HG03521 (cell line): Measurements from ENCODE around the gene PKNOX2.

Source experiments
- ATAC-seq: cut with Tn5 transposase; IDR thresholded peaks from one replicate; pipeline ENCODE4 v1.9.1; 2021; ENCODE audit warnings: mild to moderate bottlenecking, moderate library complexity; ENCODE audit not compliant: unreplicated experiment

PKNOX2 gene

GRCh38 chr11:125171974-125172373 is 7.4 kb downstream of the PKNOX2 start:
- ATAC-seq, result no peak

GRCh38 chr11:125173027-125173426 is 8.5 kb downstream of the PKNOX2 start:
- ATAC-seq, result no peak

DNA sequence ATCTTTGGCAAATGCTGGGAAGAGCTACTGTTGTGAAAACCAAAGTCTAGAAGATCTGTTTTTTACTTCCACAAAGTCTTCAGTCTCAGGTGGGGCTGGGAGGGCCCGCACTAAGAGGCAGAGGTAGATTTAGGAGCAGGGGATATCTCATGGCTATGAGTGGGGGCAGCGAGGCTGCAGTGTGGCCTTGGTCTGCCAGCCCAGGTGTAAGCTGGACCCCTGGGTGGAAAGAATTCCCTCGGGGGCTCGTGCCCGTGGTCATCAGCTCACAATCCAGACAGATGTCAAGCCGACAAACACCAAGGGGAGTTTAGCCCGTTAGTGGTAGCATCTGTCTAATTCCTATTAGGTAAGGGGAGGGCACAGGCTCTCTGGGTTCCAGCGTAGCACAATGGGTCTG is 9.0 kb downstream of the PKNOX2 start:
- no peak for ATAC-seq

DNA sequence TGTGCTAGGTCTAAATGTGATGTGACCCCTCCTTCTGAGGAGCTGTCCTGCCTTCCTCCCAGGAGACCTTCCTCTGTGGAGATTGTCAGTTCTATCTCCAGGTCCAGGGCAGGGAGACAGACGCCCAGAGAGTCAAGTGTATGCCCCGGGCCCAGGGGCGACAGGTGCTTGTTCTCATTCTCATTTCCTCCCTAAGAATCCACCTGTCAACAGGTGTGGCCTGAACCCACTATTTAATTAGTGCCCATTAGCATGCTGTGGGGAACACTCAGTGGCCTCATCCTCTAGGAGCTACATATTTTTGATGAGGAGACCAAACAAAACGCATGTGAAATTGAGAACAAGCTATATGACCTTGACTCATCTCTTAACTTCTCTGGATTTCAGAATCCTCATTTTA is 9.5 kb downstream of the PKNOX2 start:
- no peak for ATAC-seq

DNA sequence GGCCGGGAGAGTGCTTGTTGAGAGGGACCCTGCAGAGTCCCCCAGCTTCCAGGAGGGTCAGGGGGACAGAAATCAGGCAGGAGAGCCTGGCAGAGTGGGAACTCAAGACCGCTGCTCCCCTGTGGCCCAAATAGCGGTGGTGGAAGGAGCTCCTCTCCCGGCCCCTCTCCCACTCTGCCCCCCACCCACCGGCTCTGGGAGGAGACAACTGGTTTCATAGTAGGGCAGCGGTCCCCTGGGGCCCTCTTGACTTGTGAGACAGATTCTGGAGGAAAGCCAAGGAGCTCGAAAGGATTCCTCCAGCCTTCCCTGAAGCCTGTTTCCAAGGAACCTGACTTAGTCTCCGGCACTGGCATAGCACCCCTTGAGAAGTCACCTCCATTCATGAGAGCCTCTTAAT is 10.1 kb downstream of the PKNOX2 start:
- ATAC-seq, result no peak

- ATAC-seq, result no peak
Observed at GRCh38 chr11:125175166-125175565, 10.6 kb downstream of the PKNOX2 start.

DNA sequence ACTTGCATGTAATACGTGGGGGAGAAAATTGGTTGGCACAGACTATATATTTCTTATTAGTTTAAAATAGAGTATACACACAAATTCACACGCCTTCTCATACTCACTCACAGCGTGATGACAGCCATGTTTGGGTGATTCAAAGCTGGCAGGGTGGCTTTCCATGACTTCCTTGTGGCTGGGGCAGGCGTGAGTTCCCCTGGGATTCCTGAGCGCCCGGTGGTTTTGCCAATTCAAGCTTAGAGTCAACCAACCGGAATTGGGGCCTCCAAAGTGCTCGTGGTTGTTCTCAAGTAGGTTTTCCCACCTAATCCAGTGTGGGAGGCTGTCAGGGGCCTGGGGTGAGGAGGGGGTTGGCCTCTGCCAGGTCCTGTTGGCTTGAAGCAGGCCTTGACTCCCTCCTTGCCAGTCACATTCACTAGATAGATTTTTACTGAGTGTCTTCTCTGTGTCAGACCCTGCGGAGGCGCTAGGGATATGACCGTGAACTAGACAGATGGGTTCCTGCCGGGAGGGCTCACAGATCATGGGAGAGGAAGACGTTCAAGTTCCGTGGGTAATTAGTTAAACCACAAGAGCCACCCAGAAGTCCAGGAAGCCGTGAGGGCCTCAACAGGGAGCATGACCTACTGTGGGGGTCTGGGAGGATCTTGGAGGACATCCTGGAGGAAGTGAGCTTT is 11.5 kb downstream of the PKNOX2 start:
- ATAC-seq, result no peak

DNA sequence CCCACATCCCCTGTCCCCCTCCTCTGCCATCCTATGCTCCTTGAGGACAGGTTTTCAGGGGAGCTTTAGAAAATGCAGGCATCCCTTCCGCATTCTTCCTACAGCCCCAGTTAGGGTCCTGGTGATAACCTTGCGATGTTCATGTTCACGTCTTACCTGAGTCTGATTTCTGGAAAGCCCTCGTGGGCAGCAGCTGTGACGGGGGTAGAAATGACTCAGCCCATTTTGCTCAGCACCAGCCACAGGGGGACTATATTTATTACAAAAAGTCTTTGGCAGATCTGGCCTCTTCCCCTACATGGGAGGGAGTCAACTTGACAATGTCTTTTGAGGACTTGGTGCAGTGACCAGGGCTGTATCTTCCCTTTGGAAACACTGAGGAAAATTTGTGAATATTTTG is 12.3 kb downstream of the PKNOX2 start:
- peak; percentile 51 for ATAC-seq

DNA sequence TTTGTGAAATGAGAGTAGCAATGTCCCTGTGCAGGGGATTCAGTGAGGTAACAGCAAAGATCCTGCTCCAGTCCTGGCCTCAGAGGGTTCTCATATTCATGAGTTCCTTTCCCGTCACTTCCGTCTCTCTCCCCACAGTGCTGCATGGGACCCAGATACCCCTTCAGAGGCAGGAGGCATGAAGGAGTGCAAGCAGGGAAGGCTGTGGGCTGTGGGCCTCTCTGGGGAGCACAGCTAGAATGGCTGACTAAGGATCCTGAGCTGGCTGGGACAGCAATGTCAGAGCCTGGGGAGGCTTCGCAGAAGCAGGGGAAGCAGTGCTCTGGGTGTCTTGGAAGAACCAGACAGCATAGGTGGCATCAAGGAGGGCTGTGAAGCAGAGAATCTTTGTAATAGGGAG is 13.0 kb downstream of the PKNOX2 start:
- ATAC-seq, result no peak

GRCh38 chr11:125179346-125179745 is 14.8 kb downstream of the PKNOX2 start:
- no peak for ATAC-seq

GRCh38 chr11:125179895-125180294 is 15.3 kb downstream of the PKNOX2 start:
- no peak for ATAC-seq

DNA sequence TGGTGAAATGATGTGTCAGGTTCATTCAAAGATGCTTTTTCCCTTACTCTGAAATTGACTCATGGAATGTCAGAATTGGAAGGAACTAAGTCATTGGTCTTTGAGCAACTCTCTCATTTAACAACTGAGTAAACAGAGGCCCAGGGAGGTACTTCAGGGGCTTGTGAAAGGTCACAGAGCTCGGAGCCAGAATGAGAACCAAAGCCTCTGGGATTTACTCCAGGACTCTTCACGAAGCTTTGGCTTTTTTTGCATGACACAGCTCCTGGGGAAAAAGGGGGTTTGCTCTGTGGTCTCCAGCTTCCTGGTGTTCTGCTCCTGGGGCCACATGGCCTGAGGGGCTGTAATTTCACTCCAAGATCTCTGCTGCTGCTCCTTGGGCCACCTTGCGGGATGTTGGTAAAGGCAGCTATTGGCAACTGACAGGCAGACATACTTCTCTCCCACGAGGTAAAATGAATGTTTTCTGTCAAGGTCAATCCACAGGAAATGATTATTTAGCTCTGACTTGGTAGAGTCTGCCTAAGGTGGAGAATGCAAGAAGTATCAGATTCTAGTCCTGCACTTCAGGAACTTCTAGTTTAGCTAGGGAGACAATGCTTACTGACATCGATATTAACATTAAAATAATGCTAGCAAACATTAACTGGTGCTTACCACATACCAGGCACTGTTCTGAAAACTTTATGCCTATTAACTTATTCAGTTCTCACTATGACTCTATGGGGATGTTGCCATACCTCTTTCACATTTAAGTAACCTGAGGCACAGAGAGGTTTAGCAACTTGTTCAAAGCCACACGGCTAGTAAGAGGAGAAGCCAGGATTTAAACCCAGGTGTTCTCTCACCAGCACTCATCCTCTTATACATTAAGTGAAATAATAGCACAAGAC is 16.1 kb downstream of the PKNOX2 start:
- peak; percentile 49 for ATAC-seq

- ATAC-seq, result no peak
Observed at GRCh38 chr11:125182573-125182972, 18.0 kb downstream of the PKNOX2 start.

DNA sequence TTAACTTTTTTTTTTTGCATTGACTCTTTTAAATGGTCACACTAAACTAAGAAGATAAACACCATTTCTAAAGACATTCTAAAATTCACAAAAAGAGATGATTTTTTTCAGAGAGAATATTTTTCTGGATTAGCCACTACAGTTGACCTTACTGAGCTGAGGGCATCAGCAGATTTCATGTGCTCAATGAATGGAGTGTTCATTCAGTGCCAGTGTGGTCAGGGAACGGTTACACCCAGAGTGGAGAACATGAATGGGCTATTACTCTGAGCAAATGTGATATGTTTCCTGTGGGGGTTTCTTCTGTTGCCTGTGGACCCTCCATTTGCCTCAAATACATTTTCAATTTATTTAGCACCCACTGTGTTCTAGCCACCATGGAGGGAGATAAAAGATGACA is 19.1 kb downstream of the PKNOX2 start:
- ATAC-seq, result no peak

GRCh38 chr11:125188021-125188420 is 23.5 kb downstream of the PKNOX2 start:
- ATAC-seq, result no peak

- no peak for ATAC-seq
Observed at GRCh38 chr11:125190566-125190965, 26.0 kb downstream of the PKNOX2 start.

GRCh38 chr11:125192183-125192582 is 27.6 kb downstream of the PKNOX2 start:
- no peak for ATAC-seq

DNA sequence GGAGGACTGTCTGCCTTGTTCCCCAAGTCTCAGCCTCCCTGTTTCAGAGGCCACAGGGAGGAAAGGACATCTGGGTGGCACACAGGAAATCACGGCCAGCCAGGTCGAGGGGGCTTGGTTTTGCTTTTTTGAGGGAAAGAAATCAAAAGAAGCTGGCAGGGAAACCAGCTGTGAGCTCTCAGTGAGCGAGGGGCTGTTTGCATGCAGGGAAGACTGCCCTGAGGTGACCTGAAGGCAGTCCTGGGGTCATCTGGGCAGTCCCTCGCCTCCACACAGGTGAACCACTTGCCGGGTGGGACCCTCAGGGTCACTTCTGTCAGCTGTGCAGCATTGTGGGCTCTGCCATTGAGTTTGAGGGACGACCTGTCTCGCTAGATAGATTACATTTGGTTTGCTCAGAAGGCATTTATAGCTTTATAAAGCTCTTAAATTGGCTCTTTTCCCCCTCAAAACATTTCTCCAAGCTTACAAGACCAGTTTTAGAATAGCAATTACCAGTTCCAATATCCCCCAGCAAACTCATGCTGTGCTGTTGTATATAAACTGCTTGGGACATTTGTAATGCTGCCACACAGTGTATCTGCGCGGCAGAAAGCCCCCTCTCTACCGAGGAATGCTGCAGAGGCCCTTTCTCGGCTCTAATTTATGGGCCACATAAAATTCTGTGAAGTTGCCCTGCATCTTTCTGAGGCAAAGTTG is 28.3 kb downstream of the PKNOX2 start:
- no peak for ATAC-seq

- ATAC-seq, result no peak
Observed at GRCh38 chr11:125193416-125193726, 28.8 kb downstream of the PKNOX2 start.

GRCh38 chr11:125193841-125194240 is 29.3 kb downstream of the PKNOX2 start:
- no peak for ATAC-seq

GRCh38 chr11:125199915-125200314 is 35.4 kb downstream of the PKNOX2 start:
- no peak for ATAC-seq

DNA sequence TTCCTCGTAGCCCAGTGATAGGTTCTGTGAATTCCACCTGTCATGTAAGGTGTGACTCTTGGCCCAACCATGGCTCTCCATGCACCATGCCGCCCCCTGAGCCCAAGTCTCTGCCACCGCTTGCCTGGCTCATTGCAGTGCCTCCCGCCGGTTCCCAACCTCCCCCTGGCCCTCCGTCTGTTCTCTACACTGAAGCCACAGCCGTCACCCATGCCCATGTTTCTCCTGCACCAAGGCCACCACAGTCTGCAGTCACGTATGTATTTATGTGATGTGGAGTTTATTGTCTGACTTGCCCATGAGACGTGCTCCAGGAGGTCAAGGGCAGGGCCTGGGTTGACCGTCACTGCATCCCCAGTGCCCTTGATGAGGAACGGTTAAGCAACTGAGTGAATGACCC is 35.9 kb downstream of the PKNOX2 start:
- ATAC-seq, result no peak
